GM23338 (cell line): Measurements from ENCODE around the gene MAN1C1. TPM values are rescaled to one million over a fixed set of nuclear protein-coding genes. Genes with fewer than 3 reads are reported as not detected.

Source experiments
- ATAC-seq: fragments of 200-7000 bp; cut with Tn5 transposase; 3 replicates; pipeline ENCODE4 v1.9.1; 2020
- DNase-seq: peaks from one replicate; pipeline ENCODE4 v3.0.0-alpha.2; 2015; ENCODE audit warnings: low spot score
- H2AFZ ChIP-seq: fragments of 200-600 bp; sonication (generic); 2 replicates; pipeline ENCODE4 v1.8.0; 2016; ENCODE audit warnings: antibody characterized with exemption, mild to moderate bottlenecking, moderate library complexity
- H3F3A ChIP-seq: fragments of 200-600 bp; sonication (generic); replicated peaks from 2 replicates; pipeline ENCODE4 v1.8.0; 2017; ENCODE audit warnings: antibody characterized with exemption, mixed run types, low read depth
- H3K27ac ChIP-seq: fragments of 200-600 bp; sonication (generic); 2 replicates; pipeline ENCODE4 v1.6.1; 2016; ENCODE audit warnings: low read depth
- H3K27me3 ChIP-seq: fragments of 200-600 bp; sonication (generic); 2 replicates; pipeline ENCODE4 v1.8.0; 2016; ENCODE audit warnings: mild to moderate bottlenecking, mixed run types, moderate library complexity; ENCODE audit not compliant: insufficient read depth
- H3K36me3 ChIP-seq: fragments of 200-600 bp; sonication (generic); 2 replicates; pipeline ENCODE4 v1.8.0; 2016; ENCODE audit warnings: mild to moderate bottlenecking; ENCODE audit not compliant: insufficient read depth
- H3K4me1 ChIP-seq: fragments of 200-600 bp; sonication (generic); 2 replicates; pipeline ENCODE4 v1.8.0; 2016; ENCODE audit warnings: mild to moderate bottlenecking, moderate library complexity; ENCODE audit not compliant: insufficient read depth
- H3K4me2 ChIP-seq: fragments of 200-600 bp; sonication (generic); 2 replicates; pipeline ENCODE4 v1.7.1; 2017; ENCODE audit warnings: mixed run types
- H3K4me3 ChIP-seq: fragments of 200-600 bp; sonication (generic); 2 replicates; pipeline ENCODE4 v1.6.1; 2016; ENCODE audit warnings: mixed run types
- H3K79me2 ChIP-seq: fragments of 200-600 bp; sonication (generic); replicated peaks from 2 replicates; pipeline ENCODE4 v1.8.0; 2017; ENCODE audit warnings: mild to moderate bottlenecking; ENCODE audit not compliant: insufficient read depth
- H3K9me2 ChIP-seq: fragments of 200-600 bp; sonication (generic); 2 replicates; pipeline ENCODE4 v1.8.0; 2017; ENCODE audit not compliant: insufficient read depth
- H4K20me1 ChIP-seq: fragments of 200-600 bp; sonication (generic); replicated peaks from 2 replicates; pipeline ENCODE4 v1.8.0; 2017; ENCODE audit warnings: mild to moderate bottlenecking; ENCODE audit not compliant: insufficient read depth
- H3K27ac Mint-ChIP-seq: 2 replicates; pipeline ENCODE4 v1.8.0; 2020; ENCODE audit warnings: inconsistent platforms, mild to moderate bottlenecking, moderate library complexity, mixed read lengths
- H3K27me3 Mint-ChIP-seq: 3 replicates; pipeline ENCODE4 v1.8.0; 2022; ENCODE audit warnings: low read depth, mild to moderate bottlenecking, moderate library complexity, mixed read lengths, inconsistent platforms; ENCODE audit not compliant: insufficient read depth, poor library complexity
- H3K36me3 Mint-ChIP-seq: 3 replicates; pipeline ENCODE4 v1.8.0; 2021; ENCODE audit warnings: low read depth, mild to moderate bottlenecking, inconsistent platforms, moderate library complexity, mixed read lengths
- H3K4me1 Mint-ChIP-seq: 3 replicates; pipeline ENCODE4 v1.8.0; 2020; ENCODE audit warnings: mild to moderate bottlenecking, inconsistent platforms, mixed read lengths
- H3K4me3 Mint-ChIP-seq: 3 replicates; pipeline ENCODE4 v1.8.0; 2021; ENCODE audit warnings: moderate library complexity, mild to moderate bottlenecking, inconsistent platforms, mixed read lengths
- H3K9me3 Mint-ChIP-seq: 3 replicates; pipeline ENCODE4 v1.8.0; 2020; ENCODE audit warnings: moderate library complexity, mild to moderate bottlenecking, inconsistent platforms, mixed read lengths
- CREB1 ChIP-seq: fragments of 250-450 bp; sonication (Bioruptor Pico); IDR thresholded peaks from 2 replicates; pipeline ENCODE4 v1.5.0; 2020; ENCODE audit warnings: low read depth, mild to moderate bottlenecking, moderate library complexity
- EZH2 ChIP-seq: fragments of 200-600 bp; sonication (generic); IDR thresholded peaks from one replicate; pipeline ENCODE4 v1.8.0; 2017; ENCODE audit warnings: antibody characterized with exemption, mild to moderate bottlenecking, low read depth; ENCODE audit not compliant: unreplicated experiment
- EZH2phosphoT487 ChIP-seq: fragments of 200-600 bp; sonication (generic); IDR thresholded peaks from one replicate; pipeline ENCODE4 v1.8.1; 2018; ENCODE audit warnings: antibody characterized with exemption; ENCODE audit not compliant: unreplicated experiment
- JUNB ChIP-seq: IDR thresholded peaks from one replicate; pipeline ENCODE4 v1.6.1; 2016; ENCODE audit warnings: antibody characterized with exemption; ENCODE audit not compliant: unreplicated experiment
- NANOG ChIP-seq: IDR thresholded peaks from 2 replicates; pipeline ENCODE4 v1.6.1; 2016; ENCODE audit warnings: antibody characterized with exemption, borderline replicate concordance
- POLR2AphosphoS5 ChIP-seq: IDR thresholded peaks from 2 replicates; pipeline ENCODE4 v1.6.1; 2016; ENCODE audit warnings: antibody characterized with exemption, low read depth
- REST ChIP-seq: IDR thresholded peaks from one replicate; pipeline ENCODE4 v1.6.1; 2018; ENCODE audit warnings: antibody characterized with exemption; ENCODE audit not compliant: unreplicated experiment
- STAT1 ChIP-seq: IDR thresholded peaks from one replicate; pipeline ENCODE4 v1.6.1; 2016; ENCODE audit warnings: antibody characterized with exemption; ENCODE audit not compliant: unreplicated experiment
- ZNF114 ChIP-seq: fragments of 250-450 bp; sonication (Bioruptor Pico); IDR thresholded peaks from 2 replicates; pipeline ENCODE4 v1.5.0; 2020; ENCODE audit warnings: mild to moderate bottlenecking, moderate library complexity
- ZNF331 ChIP-seq: fragments of 250-450 bp; sonication (Bioruptor Pico); IDR thresholded peaks from 2 replicates; pipeline ENCODE4 v1.5.0; 2020; ENCODE audit warnings: low read depth, mild to moderate bottlenecking, moderate library complexity
- polyA plus RNA-seq: library from polyadenylated mRNA; unstranded; fragments of >200 nt; fragmentation: Nextera tagmentation; extraction: Ambion mirVana; gene quantifications from 2 replicates; pipeline ENCODE4 v1.2.1, GENCODE V29; 2016
- total RNA-seq: library from RNA; depleted of rRNA; stranded (reverse); fragments of >200 nt; shearing (Covaris generic); gene quantifications from 2 replicates; pipeline ENCODE4 v1.2.3, GENCODE V29; 2014
- TF ChIP-seq, protein P1 (sequence below): IDR thresholded peaks from 2 replicates; pipeline ENCODE4 v1.6.1; 2016; ENCODE audit warnings: antibody characterized with exemption
- TF ChIP-seq, protein P2 (sequence below), 2 experiments: fragments of 200-600 bp in 1 of 2; sonication (generic) in 1 of 2; conservative IDR thresholded peaks; 2 replicates each; pipeline versions ENCODE4 v1.5.1 to v1.6.1; 2016 to 2017; ENCODE audit warnings: antibody characterized with exemption in 2 of 2, low read depth in 2 of 2, mild to moderate bottlenecking in 2 of 2, moderate library complexity in 1 of 2
- TF ChIP-seq, protein P3 (sequence below): fragments of 250-450 bp; sonication (Bioruptor Pico); IDR thresholded peaks from 2 replicates; pipeline ENCODE4 v1.5.0; 2020; ENCODE audit warnings: mild to moderate bottlenecking, moderate library complexity

MAN1C1 gene
- total and polyA plus RNA-seq, 2 experiments from 2014 or later: 5.4 to 13.6 TPM

GRCh38 chr1:25685938-25686665 is 69.5 kb downstream of the MAN1C1 start:
- Histone ChIP-seq H3K4me3 (no peak overlapping the region), H3K79me2 (no peaks in the 10 kb centered on the region), H2AFZ (no peak overlapping the region), H3F3A (no peaks in the 10 kb centered on the region), H3K27ac (no peak overlapping the region), H3K4me2 (no peak overlapping the region), H3K36me3 (no peaks in the 10 kb centered on the region), H3K27me3 (no peaks in the 10 kb centered on the region), H4K20me1 (no peaks in the 10 kb centered on the region), H3K9me2 (no peaks in the 10 kb centered on the region), H3K4me1 (peaks cover 6% of the 10 kb centered on the region)
- Mint-ChIP-seq H3K4me3 (no peak overlapping the region), H3K9me3 (no peaks in the 10 kb centered on the region), H3K27me3 (peaks cover 13% of the 10 kb centered on the region), H3K36me3 (no peaks in the 10 kb centered on the region), H3K4me1 (peaks cover 24% of the 10 kb centered on the region; the same call in 2 of the 3 replicates), H3K27ac (no peak overlapping the region)
- DNase-seq: no peak
- ATAC-seq: no peak
- TF ChIP-seq POLR2AphosphoS5 (no peak), EZH2 (no peak), JUNB (no peak), STAT1 (no peak), REST (no peak), CREB1 (CRISPR knock-in tag) (no peak), ZNF114 (CRISPR knock-in tag) (no peak), NANOG (no peak), ZNF331 (CRISPR knock-in tag) (no peak), EZH2phosphoT487 (no peak)
- TF ChIP-seq, protein P1, sequence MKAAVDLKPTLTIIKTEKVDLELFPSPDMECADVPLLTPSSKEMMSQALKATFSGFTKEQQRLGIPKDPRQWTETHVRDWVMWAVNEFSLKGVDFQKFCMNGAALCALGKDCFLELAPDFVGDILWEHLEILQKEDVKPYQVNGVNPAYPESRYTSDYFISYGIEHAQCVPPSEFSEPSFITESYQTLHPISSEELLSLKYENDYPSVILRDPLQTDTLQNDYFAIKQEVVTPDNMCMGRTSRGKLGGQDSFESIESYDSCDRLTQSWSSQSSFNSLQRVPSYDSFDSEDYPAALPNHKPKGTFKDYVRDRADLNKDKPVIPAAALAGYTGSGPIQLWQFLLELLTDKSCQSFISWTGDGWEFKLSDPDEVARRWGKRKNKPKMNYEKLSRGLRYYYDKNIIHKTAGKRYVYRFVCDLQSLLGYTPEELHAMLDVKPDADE: no peak
- TF ChIP-seq, protein P2, sequence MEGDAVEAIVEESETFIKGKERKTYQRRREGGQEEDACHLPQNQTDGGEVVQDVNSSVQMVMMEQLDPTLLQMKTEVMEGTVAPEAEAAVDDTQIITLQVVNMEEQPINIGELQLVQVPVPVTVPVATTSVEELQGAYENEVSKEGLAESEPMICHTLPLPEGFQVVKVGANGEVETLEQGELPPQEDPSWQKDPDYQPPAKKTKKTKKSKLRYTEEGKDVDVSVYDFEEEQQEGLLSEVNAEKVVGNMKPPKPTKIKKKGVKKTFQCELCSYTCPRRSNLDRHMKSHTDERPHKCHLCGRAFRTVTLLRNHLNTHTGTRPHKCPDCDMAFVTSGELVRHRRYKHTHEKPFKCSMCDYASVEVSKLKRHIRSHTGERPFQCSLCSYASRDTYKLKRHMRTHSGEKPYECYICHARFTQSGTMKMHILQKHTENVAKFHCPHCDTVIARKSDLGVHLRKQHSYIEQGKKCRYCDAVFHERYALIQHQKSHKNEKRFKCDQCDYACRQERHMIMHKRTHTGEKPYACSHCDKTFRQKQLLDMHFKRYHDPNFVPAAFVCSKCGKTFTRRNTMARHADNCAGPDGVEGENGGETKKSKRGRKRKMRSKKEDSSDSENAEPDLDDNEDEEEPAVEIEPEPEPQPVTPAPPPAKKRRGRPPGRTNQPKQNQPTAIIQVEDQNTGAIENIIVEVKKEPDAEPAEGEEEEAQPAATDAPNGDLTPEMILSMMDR (conservative IDR thresholded peaks at IDR 0.05; ENCODE audit: low read depth in 2 of 2): no peak
- TF ChIP-seq, protein P3, sequence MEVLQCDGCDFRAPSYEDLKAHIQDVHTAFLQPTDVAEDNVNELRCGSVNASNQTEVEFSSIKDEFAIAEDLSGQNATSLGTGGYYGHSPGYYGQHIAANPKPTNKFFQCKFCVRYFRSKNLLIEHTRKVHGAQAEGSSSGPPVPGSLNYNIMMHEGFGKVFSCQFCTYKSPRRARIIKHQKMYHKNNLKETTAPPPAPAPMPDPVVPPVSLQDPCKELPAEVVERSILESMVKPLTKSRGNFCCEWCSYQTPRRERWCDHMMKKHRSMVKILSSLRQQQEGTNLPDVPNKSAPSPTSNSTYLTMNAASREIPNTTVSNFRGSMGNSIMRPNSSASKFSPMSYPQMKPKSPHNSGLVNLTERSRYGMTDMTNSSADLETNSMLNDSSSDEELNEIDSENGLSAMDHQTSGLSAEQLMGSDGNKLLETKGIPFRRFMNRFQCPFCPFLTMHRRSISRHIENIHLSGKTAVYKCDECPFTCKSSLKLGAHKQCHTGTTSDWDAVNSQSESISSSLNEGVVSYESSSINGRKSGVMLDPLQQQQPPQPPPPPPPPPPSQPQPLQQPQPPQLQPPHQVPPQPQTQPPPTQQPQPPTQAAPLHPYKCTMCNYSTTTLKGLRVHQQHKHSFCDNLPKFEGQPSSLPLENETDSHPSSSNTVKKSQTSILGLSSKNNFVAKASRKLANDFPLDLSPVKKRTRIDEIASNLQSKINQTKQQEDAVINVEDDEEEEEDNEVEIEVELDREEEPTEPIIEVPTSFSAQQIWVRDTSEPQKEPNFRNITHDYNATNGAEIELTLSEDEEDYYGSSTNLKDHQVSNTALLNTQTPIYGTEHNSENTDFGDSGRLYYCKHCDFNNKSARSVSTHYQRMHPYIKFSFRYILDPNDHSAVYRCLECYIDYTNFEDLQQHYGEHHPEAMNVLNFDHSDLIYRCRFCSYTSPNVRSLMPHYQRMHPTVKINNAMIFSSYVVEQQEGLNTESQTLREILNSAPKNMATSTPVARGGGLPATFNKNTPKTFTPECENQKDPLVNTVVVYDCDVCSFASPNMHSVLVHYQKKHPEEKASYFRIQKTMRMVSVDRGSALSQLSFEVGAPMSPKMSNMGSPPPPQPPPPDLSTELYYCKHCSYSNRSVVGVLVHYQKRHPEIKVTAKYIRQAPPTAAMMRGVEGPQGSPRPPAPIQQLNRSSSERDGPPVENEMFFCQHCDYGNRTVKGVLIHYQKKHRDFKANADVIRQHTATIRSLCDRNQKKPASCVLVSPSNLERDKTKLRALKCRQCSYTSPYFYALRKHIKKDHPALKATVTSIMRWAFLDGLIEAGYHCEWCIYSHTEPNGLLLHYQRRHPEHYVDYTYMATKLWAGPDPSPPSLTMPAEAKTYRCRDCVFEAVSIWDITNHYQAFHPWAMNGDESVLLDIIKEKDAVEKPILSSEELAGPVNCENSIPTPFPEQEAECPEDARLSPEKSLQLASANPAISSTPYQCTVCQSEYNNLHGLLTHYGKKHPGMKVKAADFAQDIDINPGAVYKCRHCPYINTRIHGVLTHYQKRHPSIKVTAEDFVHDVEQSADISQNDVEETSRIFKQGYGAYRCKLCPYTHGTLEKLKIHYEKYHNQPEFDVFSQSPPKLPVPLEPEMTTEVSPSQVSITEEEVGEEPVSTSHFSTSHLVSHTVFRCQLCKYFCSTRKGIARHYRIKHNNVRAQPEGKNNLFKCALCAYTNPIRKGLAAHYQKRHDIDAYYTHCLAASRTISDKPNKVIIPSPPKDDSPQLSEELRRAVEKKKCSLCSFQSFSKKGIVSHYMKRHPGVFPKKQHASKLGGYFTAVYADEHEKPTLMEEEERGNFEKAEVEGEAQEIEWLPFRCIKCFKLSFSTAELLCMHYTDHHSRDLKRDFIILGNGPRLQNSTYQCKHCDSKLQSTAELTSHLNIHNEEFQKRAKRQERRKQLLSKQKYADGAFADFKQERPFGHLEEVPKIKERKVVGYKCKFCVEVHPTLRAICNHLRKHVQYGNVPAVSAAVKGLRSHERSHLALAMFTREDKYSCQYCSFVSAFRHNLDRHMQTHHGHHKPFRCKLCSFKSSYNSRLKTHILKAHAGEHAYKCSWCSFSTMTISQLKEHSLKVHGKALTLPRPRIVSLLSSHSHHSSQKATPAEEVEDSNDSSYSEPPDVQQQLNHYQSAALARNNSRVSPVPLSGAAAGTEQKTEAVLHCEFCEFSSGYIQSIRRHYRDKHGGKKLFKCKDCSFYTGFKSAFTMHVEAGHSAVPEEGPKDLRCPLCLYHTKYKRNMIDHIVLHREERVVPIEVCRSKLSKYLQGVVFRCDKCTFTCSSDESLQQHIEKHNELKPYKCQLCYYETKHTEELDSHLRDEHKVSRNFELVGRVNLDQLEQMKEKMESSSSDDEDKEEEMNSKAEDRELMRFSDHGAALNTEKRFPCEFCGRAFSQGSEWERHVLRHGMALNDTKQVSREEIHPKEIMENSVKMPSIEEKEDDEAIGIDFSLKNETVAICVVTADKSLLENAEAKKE: no peak
